Right atrium auricular region (tissue), 2 donors: ENCODE data around the gene LRGUK. TPM values are rescaled to one million over a fixed set of nuclear protein-coding genes. Genes with fewer than 3 reads are reported as not detected.

Experiments used
- total RNA-seq, 2 donors: library from RNA; depleted of rRNA; stranded (reverse); fragments of >200 nt; gene quantifications; one replicate each; pipeline ENCODE4 v1.1.0, GENCODE V29; 2016

Gene LRGUK
- total RNA-seq, 2 donors from 2014 or later = 0.11 TPM; not detected in 1

Other genes with a start within 250 kb of the LRGUK start
- gene SLC35B4, start 189.6 kb downstream of the LRGUK start, total RNA-seq = 1 to 10 TPM; 3.4 to 4.8 TPM